HCT116 (cell line): ENCODE measurements around the gene CTNNAL1. TPM values are rescaled to one million over a fixed set of nuclear protein-coding genes. Genes with fewer than 3 reads are reported as not detected.

ENCODE experiments used
- ATAC-seq: fragments of 200-7000 bp; cut with Tn5 transposase; 2 replicates; pipeline ENCODE4 v1.9.1; 2020; ENCODE audit warnings: mild to moderate bottlenecking, moderate library complexity
- BruUV-seq: library from RNA; stranded (reverse); fragments of 400-500 nt; replicated peaks from 2 replicates; lab custom pipeline; 2021; lab: Mats Ljungman, UMichigan
- CTCF ChIA-PET: fragments of 300-600 bp; sonication (Branson Sonifier 250); formaldehyde crosslinking; loops from one replicate; lab custom pipeline; 2021; ENCODE audit warnings: antibody characterized with exemption; lab: Charles Lee
- POLR2A ChIA-PET: fragments of 300-600, 350-600 bp; sonication (Branson Sonifier 250); formaldehyde crosslinking; loops from one replicate; lab custom pipeline; 2021; ENCODE audit warnings: antibody characterized with exemption; lab: Charles Lee
- RAD21 ChIA-PET, 2 experiments: fragments of 300-600 bp; sonication (Branson Sonifier 250); formaldehyde crosslinking; loops; one replicate each; lab custom pipeline; 2023; ENCODE audit warnings: low total read pairs in 2 of 2; ENCODE audit not compliant: uncharacterized antibody in 2 of 2, unreplicated experiment in 2 of 2, low non-redundant PET in 1 of 2; lab: Charles Lee
- DNase-seq: peaks from one replicate; pipeline ENCODE4 v3.0.0-alpha.2; 2010; ENCODE audit warnings: low read depth, low spot score
- H2AFZ ChIP-seq: fragments of 200-600 bp; shearing (Covaris generic), sonication (generic); 2 replicates; pipeline ENCODE4 v1.6.1; 2017; ENCODE audit warnings: low read depth, mixed run types, mixed read lengths, antibody characterized with exemption, low read length; ENCODE audit not compliant: poor library complexity, severe bottlenecking
- H3K27ac ChIP-seq: 2 replicates; pipeline ENCODE4 v1.5.1; 2012; ENCODE audit warnings: low read depth, low read length
- H3K27me3 ChIP-seq: fragments of 200-600 bp; sonication (generic); 2 replicates; pipeline ENCODE4 v1.6.1; 2016; ENCODE audit warnings: mixed run types, low read length, mixed read lengths; ENCODE audit not compliant: insufficient read depth
- H3K36me3 ChIP-seq, 2 experiments: fragments of 200-500 bp in 1 of 2; fragments of 200-600 bp in 1 of 2; sonication (Bioruptor generic) in 1 of 2; sonication (generic) in 1 of 2; 2 replicates each; pipeline versions ENCODE4 v1.5.1 to v1.6.1; 2014 to 2016; ENCODE audit warnings: low read length in 2 of 2, inconsistent platforms in 1 of 2, mixed read lengths in 1 of 2, mixed run types in 1 of 2; ENCODE audit not compliant: insufficient read depth in 2 of 2, control insufficient read depth in 1 of 2
- H3K4me1 ChIP-seq, 2 experiments: fragments of 200-600 bp in 1 of 2; sonication (generic) in 1 of 2; 2 replicates each; pipeline versions ENCODE4 v1.5.1 to v1.6.1; 2012 to 2017; ENCODE audit warnings: low read length in 2 of 2, inconsistent platforms in 1 of 2, mild to moderate bottlenecking in 1 of 2, mixed read lengths in 1 of 2, mixed run types in 1 of 2, moderate library complexity in 1 of 2; ENCODE audit not compliant: insufficient read depth in 2 of 2, control insufficient read depth in 1 of 2
- H3K4me2 ChIP-seq: fragments of 200-600 bp; sonication (generic); 2 replicates; pipeline ENCODE4 v1.6.1; 2017; ENCODE audit warnings: mixed run types, low read length, mixed read lengths
- H3K4me3 ChIP-seq, 2 experiments: fragments of 200-600 bp in 1 of 2; sonication (generic) in 1 of 2; replicated peaks in 1 of 2; 2 replicates each; pipeline ENCODE4 v1.5.1; 2011 to 2016; ENCODE audit warnings: low read length in 2 of 2, control low read depth in 1 of 2, low read depth in 1 of 2, mild to moderate bottlenecking in 1 of 2, mixed read lengths in 1 of 2, mixed run types in 1 of 2
- H3K79me2 ChIP-seq: fragments of 200-600 bp; sonication (generic); 2 replicates; pipeline ENCODE4 v1.6.1; 2017; ENCODE audit warnings: mild to moderate bottlenecking, mixed run types, low read length, moderate library complexity, mixed read lengths; ENCODE audit not compliant: insufficient read depth
- H3K9ac ChIP-seq: fragments of 200-600 bp; sonication (generic); 2 replicates; pipeline ENCODE4 v1.6.1; 2016; ENCODE audit warnings: low read length, mixed read lengths
- H3K9me2 ChIP-seq: fragments of 200-600 bp; sonication (generic), shearing (Covaris generic); 2 replicates; pipeline ENCODE4 v1.6.1; 2017; ENCODE audit warnings: mixed run types, mild to moderate bottlenecking, moderate library complexity; ENCODE audit not compliant: insufficient read depth
- H3K9me3 ChIP-seq, 2 experiments: fragments of 200-500 bp in 1 of 2; fragments of 200-600 bp in 1 of 2; sonication (Bioruptor generic) in 1 of 2; sonication (generic) in 1 of 2; 2 replicates each; pipeline ENCODE4 v1.6.1; 2014 to 2017; ENCODE audit warnings: low read length in 2 of 2, mixed read lengths in 2 of 2, inconsistent platforms in 1 of 2, low read depth in 1 of 2, mild to moderate bottlenecking in 1 of 2, mixed run types in 1 of 2, moderate library complexity in 1 of 2; ENCODE audit not compliant: control insufficient read depth in 1 of 2, insufficient read depth in 1 of 2
- H4K20me1 ChIP-seq: fragments of 200-600 bp; sonication (generic), shearing (Covaris generic); 2 replicates; pipeline ENCODE4 v1.6.1; 2017; ENCODE audit warnings: mixed run types, mild to moderate bottlenecking, moderate library complexity; ENCODE audit not compliant: insufficient read depth
- CBX3 ChIP-seq: IDR thresholded peaks from 2 replicates; pipeline ENCODE4 v1.6.1; 2012; ENCODE audit warnings: low read depth
- CEBPB ChIP-seq: IDR thresholded peaks from 2 replicates; pipeline ENCODE4 v1.6.1; 2012; ENCODE audit warnings: low read depth
- EGR1 ChIP-seq: IDR thresholded peaks from 2 replicates; pipeline ENCODE4 v1.6.1; 2012; ENCODE audit warnings: low read depth
- ELF1 ChIP-seq: IDR thresholded peaks from 2 replicates; pipeline ENCODE4 v1.6.1; 2012; ENCODE audit warnings: low read depth, borderline replicate concordance
- EZH2 ChIP-seq: fragments of 200-600 bp; sonication (generic); IDR thresholded peaks from 2 replicates; pipeline ENCODE4 v1.6.1; 2017; ENCODE audit warnings: antibody characterized with exemption, mixed run types
- EZH2phosphoT487 ChIP-seq: fragments of 200-600 bp; IDR thresholded peaks from 2 replicates; pipeline ENCODE4 v1.6.1; 2018; ENCODE audit warnings: antibody characterized with exemption, borderline replicate concordance
- JUND ChIP-seq: IDR thresholded peaks from 2 replicates; pipeline ENCODE4 v1.6.1; 2012
- POLR2AphosphoS5 ChIP-seq: IDR thresholded peaks from 2 replicates; pipeline ENCODE4 v1.6.1; 2011; ENCODE audit warnings: mild to moderate bottlenecking, low read depth, low read length, moderate library complexity
- RAD21 ChIP-seq: IDR thresholded peaks from 2 replicates; pipeline ENCODE4 v1.6.1; 2012; ENCODE audit warnings: low read depth, mild to moderate bottlenecking
- SIN3A ChIP-seq: IDR thresholded peaks from 2 replicates; pipeline ENCODE4 v1.6.1; 2012; ENCODE audit warnings: low read depth
- SP1 ChIP-seq: IDR thresholded peaks from 2 replicates; pipeline ENCODE4 v1.6.1; 2012; ENCODE audit warnings: low read depth
- SRF ChIP-seq: IDR thresholded peaks from 2 replicates; pipeline ENCODE4 v1.6.1; 2012; ENCODE audit warnings: low read depth
- ZFX ChIP-seq: fragments of 450-650 bp; IDR thresholded peaks from 2 replicates; pipeline ENCODE4 v1.6.1; 2017
- intact Hi-C: fragments of 100-400 bp; cut with micrococcal nuclease; formaldehyde crosslinking; loops from 2 replicates; pipeline ENCODE4 v1.10.0; 2022
- total RNA-seq: library from RNA; stranded (reverse); gene quantifications from one replicate; pipeline ENCODE4 v1.2.1, GENCODE V29; 2021; ENCODE audit not compliant: unreplicated experiment
- TF ChIP-seq, protein P1 (sequence below): IDR thresholded peaks from 2 replicates; pipeline ENCODE4 v1.6.1; 2011; ENCODE audit warnings: mild to moderate bottlenecking, low read length, moderate library complexity; ENCODE audit not compliant: insufficient replicate concordance; ENCODE audit errors: extremely low read depth
- TF ChIP-seq, protein P2 (sequence below): IDR thresholded peaks from 2 replicates; pipeline ENCODE4 v1.6.1; 2012; ENCODE audit warnings: low read depth
- TF ChIP-seq, protein P3 (sequence below): IDR thresholded peaks from 2 replicates; pipeline ENCODE4 v1.6.1; 2012

CTNNAL1 gene
- total RNA-seq, 1 experiment from 2014 or later: 87.2 TPM

DNA sequence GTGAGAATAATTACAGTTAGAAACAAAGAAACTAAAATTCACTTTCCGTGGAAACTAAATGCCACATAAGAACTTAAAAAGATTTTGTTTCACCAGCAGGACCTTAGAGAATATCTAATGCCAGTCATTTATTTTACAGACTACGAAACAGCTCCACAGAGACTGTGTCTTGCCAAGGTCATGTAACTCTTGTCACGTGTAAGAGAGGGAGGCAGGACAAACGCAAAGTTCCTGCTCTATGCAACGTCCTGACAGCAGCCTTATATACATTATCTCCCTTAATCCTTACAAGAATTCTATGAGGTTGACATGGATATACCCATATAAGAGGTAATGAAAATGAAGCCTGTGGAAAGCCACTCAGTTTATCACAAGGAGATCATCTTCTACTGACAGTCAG, 39.4 kb downstream of the CTNNAL1 start:
- Histone ChIP-seq H3K9me3 (no peaks in the 10 kb centered on the region), H3K27me3 (no peaks in the 10 kb centered on the region), H3K9ac (no peak overlapping the region), H4K20me1 (no peaks in the 10 kb centered on the region), H3K9me2 (no peaks in the 10 kb centered on the region), H3K79me2 (0 out of 2 replicates have a peak, but pooled peaks cover 3% of the 10 kb centered on the region), H3K4me2 (no peak overlapping the region), H3K27ac (no peak overlapping the region), H3K4me1 (no peaks in the 10 kb centered on the region), H3K4me3 (no peak overlapping the region), H2AFZ (no peak overlapping the region), H3K36me3 (peaks cover 0 to 33% of the 10 kb centered on the region in 2 experiments; a peak in 1 of 4 replicates)
- BruUV-seq: no TSS peak
- ATAC-seq (no peak), DNase-seq (no peak)
- intact Hi-C loops: no loop called here
- ChIA-PET POLR2A (no interaction called here), CTCF (no interaction called here), RAD21 (no interaction called here)
- TF ChIP-seq, protein P1, sequence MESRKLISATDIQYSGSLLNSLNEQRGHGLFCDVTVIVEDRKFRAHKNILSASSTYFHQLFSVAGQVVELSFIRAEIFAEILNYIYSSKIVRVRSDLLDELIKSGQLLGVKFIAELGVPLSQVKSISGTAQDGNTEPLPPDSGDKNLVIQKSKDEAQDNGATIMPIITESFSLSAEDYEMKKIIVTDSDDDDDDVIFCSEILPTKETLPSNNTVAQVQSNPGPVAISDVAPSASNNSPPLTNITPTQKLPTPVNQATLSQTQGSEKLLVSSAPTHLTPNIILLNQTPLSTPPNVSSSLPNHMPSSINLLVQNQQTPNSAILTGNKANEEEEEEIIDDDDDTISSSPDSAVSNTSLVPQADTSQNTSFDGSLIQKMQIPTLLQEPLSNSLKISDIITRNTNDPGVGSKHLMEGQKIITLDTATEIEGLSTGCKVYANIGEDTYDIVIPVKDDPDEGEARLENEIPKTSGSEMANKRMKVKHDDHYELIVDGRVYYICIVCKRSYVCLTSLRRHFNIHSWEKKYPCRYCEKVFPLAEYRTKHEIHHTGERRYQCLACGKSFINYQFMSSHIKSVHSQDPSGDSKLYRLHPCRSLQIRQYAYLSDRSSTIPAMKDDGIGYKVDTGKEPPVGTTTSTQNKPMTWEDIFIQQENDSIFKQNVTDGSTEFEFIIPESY: no peak
- no peak for TF ChIP-seq CEBPB
- TF ChIP-seq EZH2phosphoT487: no peak
- no peak for TF ChIP-seq POLR2AphosphoS5
- TF ChIP-seq SRF: no peak
- TF ChIP-seq RAD21: no peak

DNA sequence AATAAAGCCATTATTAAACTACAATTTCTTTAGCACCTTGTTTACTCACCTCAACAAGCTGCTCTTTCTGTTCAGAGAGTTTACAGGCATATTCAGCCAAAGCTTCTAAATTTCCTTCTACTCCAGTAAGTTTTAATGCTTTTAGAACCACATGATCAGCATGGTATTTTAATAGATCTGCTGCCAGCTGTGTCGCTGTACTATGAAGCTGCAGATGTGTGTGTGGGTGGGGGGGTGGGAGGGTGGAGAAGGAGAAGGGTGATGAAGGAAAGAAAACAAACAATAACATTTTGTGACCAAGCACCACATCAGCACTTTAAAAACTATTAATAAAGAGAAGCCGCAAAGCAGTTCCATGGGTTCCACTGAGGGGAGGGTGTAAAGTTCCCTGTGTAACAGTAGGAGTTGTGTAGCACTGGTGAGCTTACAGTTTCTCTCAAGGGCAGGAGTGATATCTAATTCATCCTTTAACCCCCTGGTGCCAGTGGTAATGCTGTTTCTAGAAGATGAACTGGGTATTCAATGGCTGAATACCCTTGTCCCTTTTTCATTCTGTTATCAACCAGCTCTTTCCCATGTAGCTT, 40.6 kb downstream of the CTNNAL1 start:
- Histone ChIP-seq H2AFZ (no peak overlapping the region), H3K9ac (no peak overlapping the region), H3K27ac (no peak overlapping the region), H3K4me3 (no peak overlapping the region), H3K9me3 (no peaks in the 10 kb centered on the region), H3K36me3 (peaks cover 0 to 24% of the 10 kb centered on the region in 2 experiments; a peak in 1 of 4 replicates), H3K9me2 (no peaks in the 10 kb centered on the region), H3K4me1 (no peaks in the 10 kb centered on the region), H3K79me2 (no peaks in the 10 kb centered on the region), H3K4me2 (no peak overlapping the region), H4K20me1 (no peaks in the 10 kb centered on the region), H3K27me3 (no peaks in the 10 kb centered on the region)
- ChIA-PET RAD21 (no interaction called here), POLR2A (no interaction called here), CTCF (no interaction called here)
- ATAC-seq (no peak), DNase-seq (no peak)
- intact Hi-C loops: no loop called here
- no TSS peak for BruUV-seq
- TF ChIP-seq, protein P2, sequence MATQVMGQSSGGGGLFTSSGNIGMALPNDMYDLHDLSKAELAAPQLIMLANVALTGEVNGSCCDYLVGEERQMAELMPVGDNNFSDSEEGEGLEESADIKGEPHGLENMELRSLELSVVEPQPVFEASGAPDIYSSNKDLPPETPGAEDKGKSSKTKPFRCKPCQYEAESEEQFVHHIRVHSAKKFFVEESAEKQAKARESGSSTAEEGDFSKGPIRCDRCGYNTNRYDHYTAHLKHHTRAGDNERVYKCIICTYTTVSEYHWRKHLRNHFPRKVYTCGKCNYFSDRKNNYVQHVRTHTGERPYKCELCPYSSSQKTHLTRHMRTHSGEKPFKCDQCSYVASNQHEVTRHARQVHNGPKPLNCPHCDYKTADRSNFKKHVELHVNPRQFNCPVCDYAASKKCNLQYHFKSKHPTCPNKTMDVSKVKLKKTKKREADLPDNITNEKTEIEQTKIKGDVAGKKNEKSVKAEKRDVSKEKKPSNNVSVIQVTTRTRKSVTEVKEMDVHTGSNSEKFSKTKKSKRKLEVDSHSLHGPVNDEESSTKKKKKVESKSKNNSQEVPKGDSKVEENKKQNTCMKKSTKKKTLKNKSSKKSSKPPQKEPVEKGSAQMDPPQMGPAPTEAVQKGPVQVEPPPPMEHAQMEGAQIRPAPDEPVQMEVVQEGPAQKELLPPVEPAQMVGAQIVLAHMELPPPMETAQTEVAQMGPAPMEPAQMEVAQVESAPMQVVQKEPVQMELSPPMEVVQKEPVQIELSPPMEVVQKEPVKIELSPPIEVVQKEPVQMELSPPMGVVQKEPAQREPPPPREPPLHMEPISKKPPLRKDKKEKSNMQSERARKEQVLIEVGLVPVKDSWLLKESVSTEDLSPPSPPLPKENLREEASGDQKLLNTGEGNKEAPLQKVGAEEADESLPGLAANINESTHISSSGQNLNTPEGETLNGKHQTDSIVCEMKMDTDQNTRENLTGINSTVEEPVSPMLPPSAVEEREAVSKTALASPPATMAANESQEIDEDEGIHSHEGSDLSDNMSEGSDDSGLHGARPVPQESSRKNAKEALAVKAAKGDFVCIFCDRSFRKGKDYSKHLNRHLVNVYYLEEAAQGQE: no peak
- TF ChIP-seq EGR1 (no peak), JUND (no peak), SP1 (no peak), CEBPB (no peak), EZH2 (no peak), ELF1 (no peak), POLR2AphosphoS5 (no peak), CBX3 (no peak), SIN3A (no peak), ZFX (no peak)
- TF ChIP-seq, protein P3, sequence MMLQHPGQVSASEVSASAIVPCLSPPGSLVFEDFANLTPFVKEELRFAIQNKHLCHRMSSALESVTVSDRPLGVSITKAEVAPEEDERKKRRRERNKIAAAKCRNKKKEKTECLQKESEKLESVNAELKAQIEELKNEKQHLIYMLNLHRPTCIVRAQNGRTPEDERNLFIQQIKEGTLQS: no peak
